ENCODE results near the gene SRGAP1.

SRGAP1 gene

GRCh38 chr12:63836936-63837335, 7.6 kb upstream of the SRGAP1 start:
- H3K27ac ChIP-seq = no peak overlapping the region
- TF ChIP-seq CTCF (conservative IDR thresholded peaks at IDR 0.05) = no peak

GRCh38 chr12:63838411-63838810, 6.1 kb upstream of the SRGAP1 start:
- no peak for TF ChIP-seq CTCF (conservative IDR thresholded peaks at IDR 0.05)
- no peak overlapping the region for H3K27ac ChIP-seq

GRCh38 chr12:63841011-63841410, 3.5 kb upstream of the SRGAP1 start:
- no peak overlapping the region for H3K27ac ChIP-seq
- TF ChIP-seq CTCF (conservative IDR thresholded peaks at IDR 0.05) = no peak

- TF ChIP-seq CTCF (conservative IDR thresholded peaks at IDR 0.05) = no peak
Observed at GRCh38 chr12:63841571-63841970, 2.9 kb upstream of the SRGAP1 start.

GRCh38 chr12:63842750-63843149, 1.8 kb upstream of the SRGAP1 start:
- H3K27ac ChIP-seq = peak overlapping the region; percentile 69

More at GRCh38 chr12:63841571-63841970, 2.9 kb upstream of the SRGAP1 start:
- no peak overlapping the region for H3K27ac ChIP-seq

GRCh38 chr12:63843254-63843720, 1.2 kb upstream of the SRGAP1 start:
- TF ChIP-seq CTCF (conservative IDR thresholded peaks at IDR 0.05) = no peak
- H3K27ac ChIP-seq = peak overlapping the region; percentile 69

GRCh38 chr12:63843721-63844390, 644 bp upstream of the SRGAP1 start:
- peak overlapping the region; percentile 69 for H3K27ac ChIP-seq

More at GRCh38 chr12:63843721-63844390, 644 bp upstream of the SRGAP1 start:
- TF ChIP-seq CTCF (conservative IDR thresholded peaks at IDR 0.05) = peak; percentile 98

Data from VCaP (cell line).